ENCODE data around the gene CHRNG. TPM values are rescaled to one million over a fixed set of nuclear protein-coding genes. Genes with fewer than 3 reads are reported as not detected.

CHRNG gene
- total and polyA plus RNA-seq, 2 donors (not counting 3 experiments of a cell fraction or from before 2014, with no cell fraction given), result not detected

GRCh38 chr2:232551776-232552175, 12.3 kb downstream of the CHRNG start:
- peak overlapping the region in 2 of 3 experiments; percentile 71 to 79 for H3K4me3 ChIP-seq (replicated peaks in 1 of 3; ENCODE audit: insufficient read depth in 1 of 3, low read depth in 1 of 3, low read length in 3 of 3)
- no peak for FAIRE-seq
- CTCF ChIA-PET, result interaction anchor here (1.1 kb wide), 1 partner anchor 11 kb away, joined by 3 read pairs; no protein-coding TSS in a partner anchor
- DNase-seq (ENCODE audit: low read depth, low spot score), result no peak
- peak overlapping the region; percentile 91 for H3K9ac ChIP-seq (replicated peaks; ENCODE audit: extremely low read depth, insufficient read depth, low read length)
- no peak for TF ChIP-seq JUN (IDR thresholded peaks at IDR 0.05; ENCODE audit: borderline replicate concordance, insufficient read depth, insufficient read length, low read depth)
- no peak for TF ChIP-seq EZH2 (IDR thresholded peaks at IDR 0.05; ENCODE audit: borderline replicate concordance, low read depth, low read length, severe bottlenecking)
- TF ChIP-seq GATA2 (IDR thresholded peaks at IDR 0.05; ENCODE audit: insufficient read depth, insufficient read length, low read depth, low read length), result no peak
- TF ChIP-seq FOS (IDR thresholded peaks at IDR 0.05; ENCODE audit: borderline replicate concordance, insufficient read depth, low read length), result no peak
- TF ChIP-seq POLR2AphosphoS5 (IDR thresholded peaks at IDR 0.05; ENCODE audit: insufficient read depth, low read depth, low read length), result no peak
- TF ChIP-seq POLR2A (IDR thresholded peaks at IDR 0.05; ENCODE audit: low read depth, low read length), result no peak
- no peak for TF ChIP-seq CTCF (IDR thresholded peaks at IDR 0.05; ENCODE audit: extremely low read depth in 1 of 2, insufficient read depth in 1 of 2, low read depth in 1 of 2, low read length in 2 of 2)
- TF ChIP-seq MYC (IDR thresholded peaks at IDR 0.05; ENCODE audit: low read depth, low read length), result no peak
- no peaks in the 10 kb centered on the region for H3K9me3 ChIP-seq (replicated peaks; ENCODE audit: control insufficient read depth, insufficient read depth, low read length)
- intact Hi-C loops (cut with micrococcal nuclease) (loop anchor here (2.0 kb wide), 1 partner anchor 27 kb away; no protein-coding TSS in a partner anchor), dilution Hi-C loops (cut with MboI; ENCODE audit: extremely low pct_ligation_motif_present, low sequenced_read_pairs) (no loop called here)
- BruUV-seq (replicated peaks), result no TSS peak
- peaks cover 62% of the 10 kb centered on the region for H3K79me2 ChIP-seq (ENCODE audit: control insufficient read depth, insufficient read depth, low read length)
- H2AFZ ChIP-seq (ENCODE audit: low read depth, low read length), result no peak overlapping the region
- no peak overlapping the region for H3K27ac ChIP-seq (ENCODE audit: insufficient read depth, low read depth, low read length)
- H3K4me2 ChIP-seq (ENCODE audit: insufficient read depth, low read length), result peak overlapping the region; percentile 88
- no peaks in the 10 kb centered on the region for H4K20me1 ChIP-seq (replicated peaks; ENCODE audit: control insufficient read depth, extremely low read depth, insufficient read depth, low read length)
- H3K4me1 ChIP-seq (ENCODE audit: control insufficient read depth, extremely low read depth, insufficient read depth, low read length), result peaks cover 6% of the 10 kb centered on the region
- no peaks in the 10 kb centered on the region for H3K27me3 ChIP-seq (ENCODE audit: control insufficient read depth in 2 of 2, insufficient read depth in 2 of 2, low read length in 2 of 2)
- no peaks in the 10 kb centered on the region for H3K9me1 ChIP-seq (replicated peaks; ENCODE audit: control insufficient read depth, extremely low read depth, insufficient read depth, low read length)
- H3K36me3 ChIP-seq (ENCODE audit: control insufficient read depth in 2 of 2, extremely low read depth in 1 of 2, insufficient read depth in 2 of 2, low read length in 2 of 2), result peaks cover 0 to 11% of the 10 kb centered on the region in 2 experiments
- POLR2A ChIA-PET, result no interaction called here

Measured in endothelial cell of umbilical vein (primary cell).